Upper lobe of left lung (tissue), 6 donors: ENCODE results near the gene ST3GAL5. TPM values are rescaled to one million over a fixed set of nuclear protein-coding genes. Genes with fewer than 3 reads are reported as not detected.

Experiments
- ATAC-seq, 2 donors: fragments of 200-7000 bp; cut with Tn5 transposase; one replicate each; pipeline ENCODE4 v1.9.1; 2022; ENCODE audit warnings: mild to moderate bottlenecking in 2 of 2, moderate library complexity in 2 of 2; ENCODE audit not compliant: low FRiP score in 2 of 2
- DNase-seq, 2 donors: peaks; one replicate each; pipeline ENCODE4 v3.0.0-alpha.2; 2019 to 2020
- H3K27ac ChIP-seq, 4 donors: fragments of 200-600 bp; sonication (generic); one replicate each; pipeline ENCODE4 v1.5.1; 2016 to 2019
- H3K27me3 ChIP-seq, 4 donors: fragments of 200-600 bp; sonication (generic); one replicate each; pipeline ENCODE4 v1.5.1; 2017 to 2019
- H3K36me3 ChIP-seq, 4 donors: fragments of 200-600 bp; sonication (generic); one replicate each; pipeline ENCODE4 v1.5.1; 2016 to 2019
- H3K4me1 ChIP-seq, 4 donors: fragments of 200-600 bp; sonication (generic); one replicate each; pipeline ENCODE4 v1.5.1; 2018 to 2019
- H3K4me3 ChIP-seq, 4 donors: fragments of 200-600 bp; sonication (generic); one replicate each; pipeline ENCODE4 v1.5.1; 2017 to 2019; ENCODE audit warnings: mild to moderate bottlenecking in 2 of 4, moderate library complexity in 1 of 4
- H3K9me3 ChIP-seq, 4 donors: fragments of 200-600 bp; sonication (generic); one replicate each; pipeline ENCODE4 v1.5.1; 2018 to 2019
- CTCF ChIP-seq, 6 experiments: fragments of 450-650 bp in 4 of 6; fragments of 200-600 bp in 2 of 6; sonication (generic) in 2 of 6; IDR thresholded peaks; one replicate each; pipeline ENCODE4 v1.5.1; 2016 to 2019; ENCODE audit warnings: antibody characterized with exemption in 6 of 6
- EP300 ChIP-seq, 4 donors: sonication (generic); formaldehyde crosslinking; IDR thresholded peaks; one replicate each; pipeline ENCODE4 v1.5.1; 2017; ENCODE audit warnings: antibody characterized with exemption in 4 of 4, control low read depth in 2 of 4
- POLR2A ChIP-seq, 4 donors: fragments of 450-650 bp; IDR thresholded peaks; one replicate each; pipeline ENCODE4 v1.5.1; 2016 to 2017; ENCODE audit warnings: antibody characterized with exemption in 4 of 4, mild to moderate bottlenecking in 2 of 4
- POLR2AphosphoS5 ChIP-seq, 2 donors: sonication (generic); formaldehyde crosslinking; IDR thresholded peaks; one replicate each; pipeline ENCODE4 v1.5.1; 2017; ENCODE audit warnings: antibody characterized with exemption in 2 of 2
- WGBS, 2 donors: methylation state at CpG; one replicate each; pipeline ENCODE4 v1.1.5; 2017 to 2018; 5-methylcytosine and 5-hydroxymethylcytosine counted together
- total RNA-seq, 6 donors: library from RNA; depleted of rRNA in 4 of 6; stranded (reverse); fragments of >200 nt in 4 of 6; gene quantifications; one replicate each; pipeline versions ENCODE4 v1.1.0 to v1.2.1, GENCODE V29; 2016 to 2021
- donor health status: DM: no; HTN: no; CAD: no; lungs with moderate emphysema.
- donor health status: DM: no; HTN: yes; CAD: no; lungs with severe emphysema.

Gene ST3GAL5
- total RNA-seq, 6 donors from 2014 or later = 54.5 to 162 (median 83.8) TPM

DNA sequence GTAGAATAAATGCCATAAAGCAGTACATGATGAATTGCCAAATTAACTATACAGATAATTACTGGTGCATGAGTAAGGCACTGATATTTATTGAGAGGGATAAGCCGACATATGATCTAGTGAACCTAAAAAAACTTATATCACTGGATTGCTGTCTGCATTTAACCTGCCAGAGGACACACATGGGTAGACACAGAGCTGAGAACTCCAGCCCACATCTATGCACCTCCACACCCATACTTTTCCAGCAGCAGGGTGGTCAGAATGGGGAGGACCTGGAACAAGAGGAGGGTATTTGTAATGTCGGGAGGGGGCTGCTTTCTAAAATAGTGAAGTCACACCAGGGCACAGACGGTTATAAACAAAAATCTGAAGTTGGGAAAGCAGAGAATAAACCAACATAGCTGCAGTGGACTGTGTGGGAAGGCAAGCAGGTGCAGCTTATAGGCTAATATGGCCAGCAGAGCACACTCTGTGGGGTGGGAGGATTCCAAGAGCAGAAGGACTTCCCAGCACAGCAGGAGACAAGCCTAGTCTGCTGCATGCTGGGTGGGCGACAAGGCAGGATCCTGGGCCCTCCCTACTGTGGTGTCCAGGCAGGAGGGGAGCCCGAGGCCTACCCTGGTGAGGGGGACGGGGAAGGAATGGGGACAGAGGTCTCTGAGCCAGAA lies 17.2 kb downstream of the ST3GAL5 start:
- no peak overlapping the region for H3K4me3 ChIP-seq
- DNase-seq (no peak), ATAC-seq (no peak)
- no peaks in the 10 kb centered on the region for H3K9me3 ChIP-seq
- TF ChIP-seq CTCF (IDR thresholded peaks at IDR 0.05) (no peak), POLR2A (IDR thresholded peaks at IDR 0.05) (no peak), POLR2AphosphoS5 (IDR thresholded peaks at IDR 0.05) (no peak), EP300 (IDR thresholded peaks at IDR 0.05) (no peak)
- no peaks in the 10 kb centered on the region for H3K27me3 ChIP-seq
- H3K27ac ChIP-seq = no peak overlapping the region
- 88 to 93% methylated on average over 6 of the region's 6 CpGs for WGBS, 2 donors
- peaks cover 0 to 8% (median 3%) of the 10 kb centered on the region in 4 donors for H3K4me1 ChIP-seq
- H3K36me3 ChIP-seq = no peaks in the 10 kb centered on the region

DNA sequence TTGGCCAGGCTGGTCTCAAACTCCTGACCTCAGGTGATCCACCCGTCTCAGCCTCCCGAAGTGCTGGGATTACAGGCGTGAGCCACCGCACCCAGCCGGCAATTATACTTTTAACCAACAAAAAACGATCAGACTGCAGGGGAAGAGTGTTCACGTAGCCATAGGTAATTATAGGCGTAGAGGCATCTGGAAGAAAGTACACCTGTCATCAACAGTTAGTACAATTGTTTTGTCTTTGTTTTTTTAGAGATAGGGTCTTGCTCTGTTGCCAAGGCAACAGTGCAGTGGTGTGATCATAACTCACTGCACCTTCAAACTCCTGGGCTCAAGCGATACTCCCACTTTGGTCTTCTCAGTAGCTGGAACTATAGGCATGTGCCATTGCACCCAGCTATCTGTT lies 20.0 kb downstream of the ST3GAL5 start:
- no peak for TF ChIP-seq EP300 (IDR thresholded peaks at IDR 0.05)
- Histone ChIP-seq H3K27ac (no peak overlapping the region), H3K9me3 (no peaks in the 10 kb centered on the region), H3K36me3 (no peaks in the 10 kb centered on the region), H3K4me3 (no peak overlapping the region), H3K27me3 (no peaks in the 10 kb centered on the region), H3K4me1 (peaks cover 0 to 12% (median 2%) of the 10 kb centered on the region in 4 donors)
- ATAC-seq = no peak
- DNase-seq = no peak
- 93 to 99% methylated on average over 8 to 9 of the region's 9 CpGs for WGBS, 2 donors

GRCh38 chr2:85867556-85868292 lies 21.1 kb downstream of the ST3GAL5 start:
- no peaks in the 10 kb centered on the region for H3K9me3 ChIP-seq
- no peak for TF ChIP-seq CTCF (IDR thresholded peaks at IDR 0.05)
- TF ChIP-seq POLR2A (IDR thresholded peaks at IDR 0.05) = no peak
- TF ChIP-seq EP300 (IDR thresholded peaks at IDR 0.05) = no peak
- TF ChIP-seq POLR2AphosphoS5 (IDR thresholded peaks at IDR 0.05) = no peak
- H3K27ac ChIP-seq = no peak overlapping the region
- no peak for DNase-seq
- peaks cover 0 to 12% (median 2%) of the 10 kb centered on the region in 4 donors for H3K4me1 ChIP-seq
- WGBS, 2 donors = 89 to 90% methylated on average over 11 of the region's 11 CpGs
- H3K4me3 ChIP-seq = no peak overlapping the region
- no peak for ATAC-seq
- no peaks in the 10 kb centered on the region for H3K27me3 ChIP-seq
- peaks cover 0 to 4% (median 0%) of the 10 kb centered on the region in 4 donors for H3K36me3 ChIP-seq

GRCh38 chr2:85867121-85867520 lies 21.7 kb downstream of the ST3GAL5 start:
- DNase-seq (no peak), ATAC-seq (no peak)
- no peak for TF ChIP-seq POLR2A (IDR thresholded peaks at IDR 0.05)
- no peak for TF ChIP-seq POLR2AphosphoS5 (IDR thresholded peaks at IDR 0.05)
- TF ChIP-seq EP300 (IDR thresholded peaks at IDR 0.05) = no peak
- TF ChIP-seq CTCF (IDR thresholded peaks at IDR 0.05) = no peak
- no peak overlapping the region for H3K27ac ChIP-seq
- no peak overlapping the region for H3K4me3 ChIP-seq
- H3K36me3 ChIP-seq = peaks cover 0 to 4% (median 1%) of the 10 kb centered on the region in 4 donors
- WGBS, 2 donors = 89 to 100% methylated on average over 1 of the region's 1 CpG
- H3K9me3 ChIP-seq = no peaks in the 10 kb centered on the region
- peaks cover 0 to 12% (median 2%) of the 10 kb centered on the region in 4 donors for H3K4me1 ChIP-seq
- no peaks in the 10 kb centered on the region for H3K27me3 ChIP-seq

GRCh38 chr2:85866165-85866659 lies 22.6 kb downstream of the ST3GAL5 start:
- H3K9me3 ChIP-seq = no peaks in the 10 kb centered on the region
- DNase-seq (no peak), ATAC-seq (no peak)
- WGBS, 2 donors = 92 to 94% methylated on average over 3 of the region's 3 CpGs
- no peak for TF ChIP-seq CTCF (IDR thresholded peaks at IDR 0.05)
- TF ChIP-seq POLR2A (IDR thresholded peaks at IDR 0.05) = no peak
- TF ChIP-seq POLR2AphosphoS5 (IDR thresholded peaks at IDR 0.05) = no peak
- no peak for TF ChIP-seq EP300 (IDR thresholded peaks at IDR 0.05)
- H3K4me3 ChIP-seq = no peak overlapping the region
- H3K4me1 ChIP-seq = peaks cover 0 to 12% (median 2%) of the 10 kb centered on the region in 4 donors
- no peaks in the 10 kb centered on the region for H3K27me3 ChIP-seq
- peaks cover 0 to 4% (median 1%) of the 10 kb centered on the region in 4 donors for H3K36me3 ChIP-seq
- no peak overlapping the region for H3K27ac ChIP-seq
